ENCODE data around the gene ADCY5.

DNA sequence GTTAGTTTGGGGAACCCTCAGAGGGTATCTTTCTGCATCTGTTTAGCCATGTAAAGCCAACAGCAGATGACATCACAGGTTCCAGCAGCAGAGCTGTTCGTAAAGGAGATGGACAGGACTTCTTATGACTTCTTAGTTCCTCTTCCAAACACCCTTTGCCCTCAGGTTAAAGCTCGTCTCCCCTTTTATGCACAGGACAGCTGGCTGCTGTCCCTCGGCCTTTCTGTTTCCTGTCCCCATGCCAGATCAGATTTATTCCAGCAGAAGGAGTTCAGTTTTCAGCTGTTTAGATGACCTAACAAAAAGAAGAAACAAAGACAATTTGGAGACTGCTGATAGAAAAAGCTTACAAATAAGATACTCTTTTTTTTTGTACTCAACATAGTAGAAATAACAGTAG is 202.0 kb downstream of the ADCY5 start:
- TF ChIP-seq, protein P1, sequence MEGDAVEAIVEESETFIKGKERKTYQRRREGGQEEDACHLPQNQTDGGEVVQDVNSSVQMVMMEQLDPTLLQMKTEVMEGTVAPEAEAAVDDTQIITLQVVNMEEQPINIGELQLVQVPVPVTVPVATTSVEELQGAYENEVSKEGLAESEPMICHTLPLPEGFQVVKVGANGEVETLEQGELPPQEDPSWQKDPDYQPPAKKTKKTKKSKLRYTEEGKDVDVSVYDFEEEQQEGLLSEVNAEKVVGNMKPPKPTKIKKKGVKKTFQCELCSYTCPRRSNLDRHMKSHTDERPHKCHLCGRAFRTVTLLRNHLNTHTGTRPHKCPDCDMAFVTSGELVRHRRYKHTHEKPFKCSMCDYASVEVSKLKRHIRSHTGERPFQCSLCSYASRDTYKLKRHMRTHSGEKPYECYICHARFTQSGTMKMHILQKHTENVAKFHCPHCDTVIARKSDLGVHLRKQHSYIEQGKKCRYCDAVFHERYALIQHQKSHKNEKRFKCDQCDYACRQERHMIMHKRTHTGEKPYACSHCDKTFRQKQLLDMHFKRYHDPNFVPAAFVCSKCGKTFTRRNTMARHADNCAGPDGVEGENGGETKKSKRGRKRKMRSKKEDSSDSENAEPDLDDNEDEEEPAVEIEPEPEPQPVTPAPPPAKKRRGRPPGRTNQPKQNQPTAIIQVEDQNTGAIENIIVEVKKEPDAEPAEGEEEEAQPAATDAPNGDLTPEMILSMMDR (IDR thresholded peaks at IDR 0.05), result no peak
- no peak for TF ChIP-seq POLR2AphosphoS5 (IDR thresholded peaks at IDR 0.05)

Measured in prostate gland (tissue), 2 donors.